T-cell (primary cell): ENCODE results near the gene GPT2. TPM values are rescaled to one million over a fixed set of nuclear protein-coding genes. Genes with fewer than 3 reads are reported as not detected.

Experiments used
- ATAC-seq, 4 experiments: fragments of 200-7000 bp in 3 of 4; fragments of 150-1000 bp in 1 of 4; cut with Tn5 transposase; replicated peaks in 1 of 4; 1 replicate in 3 of 4; 2 replicates in 1 of 4; pipeline ENCODE4 v1.10.0; 2021; ENCODE audit warnings: moderate library complexity in 3 of 4, mild to moderate bottlenecking in 2 of 4, moderate number of reproducible peaks in 1 of 4
- CTCF ChIA-PET, 2 donors: fragments of 300-600 bp; sonication (Branson Sonifier 250); formaldehyde crosslinking; loops; one replicate each; lab custom pipeline; 2022; ENCODE audit warnings: antibody characterized with exemption in 2 of 2; lab: Charles Lee
- POLR2A ChIA-PET, 2 donors: fragments of 300-600 bp; sonication (Branson Sonifier 250); formaldehyde crosslinking; loops; one replicate each; lab custom pipeline; 2022; ENCODE audit warnings: antibody characterized with exemption in 2 of 2; lab: Charles Lee
- DNase-seq, 35 experiments: peaks; one replicate each; pipeline versions ENCODE4 v3.0.0 to v3.0.0-alpha.2; 2013 to 2023
- H3K27ac ChIP-seq: one replicate; pipeline ENCODE4 v1.5.1; 2013; ENCODE audit warnings: low read length
- H3K27me3 ChIP-seq, 2 experiments: replicated peaks in 1 of 2; 1 replicate in 1 of 2; 2 replicates in 1 of 2; pipeline versions ENCODE4 v1.6.1 to v1.7.0; 2013; ENCODE audit warnings: low read length in 1 of 2, mixed read lengths in 1 of 2; ENCODE audit not compliant: control insufficient read depth in 2 of 2, insufficient read depth in 2 of 2; ENCODE audit errors: extremely low read depth in 1 of 2
- H3K36me3 ChIP-seq, 2 donors: 1 replicate in 1 of 2; 2 replicates in 1 of 2; pipeline versions ENCODE4 v1.6.1 to v1.7.0; 2013; ENCODE audit warnings: low read length in 1 of 2; ENCODE audit not compliant: control insufficient read depth in 2 of 2, insufficient read depth in 1 of 2; ENCODE audit errors: extremely low read depth in 1 of 2
- H3K4me1 ChIP-seq, 2 experiments: 1 replicate in 1 of 2; 2 replicates in 1 of 2; pipeline versions ENCODE4 v1.6.1 to v1.7.0; 2013; ENCODE audit warnings: low read length in 2 of 2, mixed read lengths in 1 of 2; ENCODE audit not compliant: insufficient read depth in 2 of 2, control insufficient read depth in 1 of 2; ENCODE audit errors: extremely low read depth in 1 of 2
- H3K4me3 ChIP-seq, 2 donors: 1 replicate in 1 of 2; 2 replicates in 1 of 2; pipeline versions ENCODE4 v1.5.1 to v1.7.0; 2013; ENCODE audit warnings: mild to moderate bottlenecking in 2 of 2, low read length in 1 of 2, moderate library complexity in 1 of 2; ENCODE audit not compliant: control insufficient read depth in 1 of 2; ENCODE audit errors: extremely low read depth in 1 of 2
- H3K9me3 ChIP-seq: 2 replicates; pipeline ENCODE4 v1.7.0; 2013
- H3K27ac Mint-ChIP-seq, 2 donors: one replicate each; pipeline ENCODE4 v1.8.0; 2020 to 2021; ENCODE audit warnings: mild to moderate bottlenecking in 2 of 2, mixed read lengths in 2 of 2
- H3K27me3 Mint-ChIP-seq, 2 donors: one replicate each; pipeline ENCODE4 v1.8.0; 2021 to 2022; ENCODE audit warnings: mixed read lengths in 2 of 2
- H3K36me3 Mint-ChIP-seq: one replicate; pipeline ENCODE4 v1.8.0; 2021; ENCODE audit warnings: mixed read lengths
- H3K4me1 Mint-ChIP-seq, 3 donors: one replicate each; pipeline ENCODE4 v1.8.0; 2020 to 2022; ENCODE audit warnings: mixed read lengths in 3 of 3, mild to moderate bottlenecking in 1 of 3
- H3K4me3 Mint-ChIP-seq, 3 donors: one replicate each; pipeline ENCODE4 v1.8.0; 2020 to 2022; ENCODE audit warnings: mild to moderate bottlenecking in 3 of 3, mixed read lengths in 3 of 3, moderate library complexity in 3 of 3
- H3K9me3 Mint-ChIP-seq, 3 donors: one replicate each; pipeline ENCODE4 v1.8.0; 2020 to 2022; ENCODE audit warnings: mixed read lengths in 3 of 3
- WGBS: methylation state at CpG from one replicate; pipeline ENCODE4 v1.1.5; 2013; ENCODE audit warnings: missing lambda C conversion rate; ENCODE audit not compliant: insufficient coverage; 5-methylcytosine and 5-hydroxymethylcytosine counted together
- total RNA-seq, 35 experiments: library from RNA in 6 of 35; stranded (reverse) in 6 of 35; fragments of 120-200 nt in 1 of 35; gene quantifications; one replicate each; pipeline versions ENCODE4 v1.2.1 to v1.2.4 and lab custom pipeline; 2013 to 2026

The GPT2 gene
- total RNA-seq, 5 donors from 2014 or later (not counting 1 experiment from before 2014, with no cell fraction given): 0.40 to 4.7 (median 2.1) TPM

DNA sequence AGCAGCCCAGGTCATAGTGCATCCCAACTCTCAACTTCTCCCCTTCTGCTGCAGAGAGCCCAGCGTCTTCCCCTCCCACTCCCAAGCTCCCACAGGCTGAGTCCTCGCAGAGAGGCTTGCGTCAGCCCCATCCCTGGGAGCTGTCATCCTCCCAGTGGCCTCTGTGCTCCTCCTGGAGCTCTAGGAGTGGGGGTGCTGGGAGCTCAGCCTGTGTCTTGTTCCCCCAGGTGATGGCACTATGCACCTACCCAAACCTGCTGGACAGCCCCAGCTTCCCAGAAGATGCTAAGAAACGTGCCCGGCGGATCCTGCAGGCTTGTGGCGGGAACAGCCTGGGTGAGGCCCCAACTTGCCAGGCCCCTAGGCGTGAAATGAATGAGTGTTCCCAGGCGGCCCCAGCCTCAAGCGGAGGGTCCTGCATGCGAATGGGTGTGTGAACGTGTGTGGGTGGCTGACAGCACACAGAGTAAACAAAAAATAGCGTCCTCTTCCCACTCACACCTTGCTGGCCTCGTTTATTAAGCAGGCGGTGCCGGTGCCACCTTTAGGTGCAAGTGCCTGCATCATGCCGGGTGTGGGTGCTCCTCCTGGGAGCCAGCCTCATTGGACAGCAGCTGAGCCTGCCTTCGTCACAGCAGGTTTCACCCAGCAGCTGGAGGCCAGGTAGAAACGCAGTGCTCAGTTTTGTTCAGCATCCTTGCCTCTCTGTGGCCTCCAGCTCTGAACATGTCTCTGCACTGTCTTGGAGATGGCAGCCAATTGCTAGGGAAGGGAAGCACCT, 16.5 kb downstream of the GPT2 start:
- POLR2A ChIA-PET: no interaction called here
- Mint-ChIP-seq H3K27ac (no peak overlapping the region), H3K36me3 (no peaks in the 10 kb centered on the region), H3K4me3 (no peak overlapping the region), H3K4me1 (no peaks in the 10 kb centered on the region), H3K9me3 (no peaks in the 10 kb centered on the region), H3K27me3 (no peaks in the 10 kb centered on the region)
- Histone ChIP-seq H3K4me1 (no peaks in the 10 kb centered on the region), H3K4me3 (no peak overlapping the region), H3K36me3 (no peaks in the 10 kb centered on the region), H3K9me3 (no peaks in the 10 kb centered on the region), H3K27ac (no peak overlapping the region), H3K27me3 (peaks cover 0 to 14% of the 10 kb centered on the region in 2 experiments)
- CTCF ChIA-PET: no interaction called here
- ATAC-seq (no peak), DNase-seq (no peak)
- 86% methylated on average over 10 of the region's 19 CpGs for WGBS

DNA sequence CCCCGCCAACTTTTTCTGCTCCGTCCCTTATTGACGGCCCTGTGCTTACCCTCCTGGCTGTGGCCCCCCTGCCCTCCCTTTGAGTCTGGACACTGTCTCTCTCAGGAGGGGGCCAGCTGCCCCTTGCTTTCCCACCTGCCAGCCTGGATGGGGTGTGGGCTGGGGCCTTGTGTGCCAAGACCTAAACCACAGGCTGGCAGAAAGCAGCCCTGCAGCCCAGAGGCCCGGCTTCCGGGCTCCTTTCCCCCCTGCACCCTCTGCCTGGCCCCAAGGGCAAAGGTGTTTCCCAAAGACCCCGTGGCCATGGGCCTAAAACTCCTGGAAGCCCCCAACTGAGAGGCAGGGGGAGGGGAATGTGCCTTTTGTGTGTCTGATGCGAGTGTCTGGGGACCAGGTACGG, 17.5 kb downstream of the GPT2 start:
- ATAC-seq (no peak), DNase-seq (no peak)
- Histone ChIP-seq H3K27ac (no peak overlapping the region), H3K36me3 (no peaks in the 10 kb centered on the region), H3K9me3 (no peaks in the 10 kb centered on the region), H3K4me3 (no peak overlapping the region), H3K27me3 (peaks cover 0 to 11% of the 10 kb centered on the region in 2 experiments), H3K4me1 (no peaks in the 10 kb centered on the region)
- H3K27ac Mint-ChIP-seq: no peak overlapping the region
- CTCF ChIA-PET: no interaction called here
- H3K36me3 Mint-ChIP-seq: no peaks in the 10 kb centered on the region
- H3K27me3 Mint-ChIP-seq: no peaks in the 10 kb centered on the region
- no peak overlapping the region for H3K4me3 Mint-ChIP-seq
- 82% methylated on average over 6 of the region's 8 CpGs for WGBS
- POLR2A ChIA-PET: no interaction called here
- no peaks in the 10 kb centered on the region for H3K4me1 Mint-ChIP-seq
- no peaks in the 10 kb centered on the region for H3K9me3 Mint-ChIP-seq

DNA sequence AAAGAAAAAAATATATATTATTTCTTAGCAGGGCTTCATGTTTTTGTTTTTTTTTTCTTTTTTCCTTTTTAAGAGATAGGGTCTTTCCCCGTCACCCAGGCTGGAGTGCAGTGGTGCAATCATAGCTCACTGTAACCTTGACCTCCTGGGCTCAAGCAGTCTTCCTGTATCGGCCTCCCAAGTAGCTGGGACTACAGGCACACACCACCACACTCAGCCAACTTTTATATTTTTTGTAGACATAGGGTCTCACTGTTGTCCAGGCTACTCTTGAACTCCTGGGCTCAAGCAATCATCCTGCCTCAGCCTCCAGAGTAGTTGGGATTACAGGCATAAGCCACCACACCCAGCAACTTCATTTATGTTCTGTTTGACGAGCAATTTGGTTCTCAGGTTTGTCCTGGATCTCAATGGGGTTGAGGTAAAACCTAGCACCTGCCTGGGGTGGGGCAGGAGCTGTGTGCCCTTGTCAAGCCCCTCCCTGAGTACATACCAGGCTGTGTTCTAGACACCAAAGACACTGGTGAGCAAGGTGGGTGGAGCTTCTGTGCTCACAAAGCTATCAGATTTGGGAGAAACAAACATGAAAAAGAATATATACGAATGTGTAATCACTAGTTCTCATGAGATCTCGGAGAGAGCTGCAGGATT, 19.2 kb downstream of the GPT2 start:
- H3K4me3 Mint-ChIP-seq: no peak overlapping the region
- 79% methylated on average over 3 of the region's 5 CpGs for WGBS
- Histone ChIP-seq H3K36me3 (no peaks in the 10 kb centered on the region), H3K27ac (no peak overlapping the region), H3K4me1 (no peaks in the 10 kb centered on the region), H3K4me3 (no peak overlapping the region), H3K27me3 (peaks cover 0 to 5% of the 10 kb centered on the region in 2 experiments), H3K9me3 (no peaks in the 10 kb centered on the region)
- no peak overlapping the region for H3K27ac Mint-ChIP-seq
- no peaks in the 10 kb centered on the region for H3K27me3 Mint-ChIP-seq
- H3K9me3 Mint-ChIP-seq: no peaks in the 10 kb centered on the region
- ChIA-PET POLR2A (no interaction called here), CTCF (interaction anchor here (0.6 to 0.7 kb wide), 2 partner anchors 10 to 351 kb away, joined by 3 to 4 read pairs; no protein-coding TSS in a partner anchor)
- DNase-seq: no peak
- no peaks in the 10 kb centered on the region for H3K4me1 Mint-ChIP-seq
- no peak for ATAC-seq
- H3K36me3 Mint-ChIP-seq: no peaks in the 10 kb centered on the region

DNA sequence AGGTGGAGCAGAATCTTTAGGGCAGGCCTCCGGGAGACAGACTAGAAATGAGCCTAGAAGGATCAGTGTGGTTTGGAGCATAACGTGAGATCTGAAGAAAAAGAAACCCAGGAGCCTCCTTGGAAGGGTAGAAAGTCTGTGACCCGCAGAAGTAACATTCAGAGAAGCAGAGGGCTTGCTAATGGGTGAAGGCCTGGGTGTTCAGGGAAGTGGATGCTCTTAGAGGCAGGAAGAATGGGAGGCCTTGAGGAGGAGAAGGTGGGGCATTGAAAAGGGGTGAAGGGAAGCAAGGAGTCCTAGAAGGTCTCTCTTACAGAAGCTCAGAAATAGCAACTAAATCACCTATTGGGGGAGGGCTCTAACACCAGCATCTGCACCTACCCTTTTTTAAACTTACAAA, 20.3 kb downstream of the GPT2 start:
- Mint-ChIP-seq H3K9me3 (no peaks in the 10 kb centered on the region), H3K27me3 (no peaks in the 10 kb centered on the region), H3K36me3 (no peaks in the 10 kb centered on the region), H3K27ac (no peak overlapping the region), H3K4me1 (peaks cover 0 to 4% (median 2%) of the 10 kb centered on the region in 3 donors), H3K4me3 (no peak overlapping the region)
- H3K4me1 ChIP-seq: no peaks in the 10 kb centered on the region
- H3K36me3 ChIP-seq: no peaks in the 10 kb centered on the region
- ChIA-PET POLR2A (interaction anchor here in 1 of 2 donors (0.8 kb wide), 1 partner anchor 614 kb away, joined by 3 read pairs; no protein-coding TSS in a partner anchor), CTCF (interaction anchor here in 1 of 2 donors (0.7 to 6.2 kb wide), 3 partner anchors 51 to 1510 kb away, joined by 4 to 76 read pairs (median 4); no protein-coding TSS in a partner anchor)
- H3K27me3 ChIP-seq: peaks cover 0 to 5% of the 10 kb centered on the region in 2 experiments
- DNase-seq (no peak), ATAC-seq (no peak)
- no peak overlapping the region for H3K4me3 ChIP-seq
- H3K9me3 ChIP-seq: no peaks in the 10 kb centered on the region
- WGBS: 87% methylated on average over 3 of the region's 3 CpGs
- H3K27ac ChIP-seq: no peak overlapping the region

DNA sequence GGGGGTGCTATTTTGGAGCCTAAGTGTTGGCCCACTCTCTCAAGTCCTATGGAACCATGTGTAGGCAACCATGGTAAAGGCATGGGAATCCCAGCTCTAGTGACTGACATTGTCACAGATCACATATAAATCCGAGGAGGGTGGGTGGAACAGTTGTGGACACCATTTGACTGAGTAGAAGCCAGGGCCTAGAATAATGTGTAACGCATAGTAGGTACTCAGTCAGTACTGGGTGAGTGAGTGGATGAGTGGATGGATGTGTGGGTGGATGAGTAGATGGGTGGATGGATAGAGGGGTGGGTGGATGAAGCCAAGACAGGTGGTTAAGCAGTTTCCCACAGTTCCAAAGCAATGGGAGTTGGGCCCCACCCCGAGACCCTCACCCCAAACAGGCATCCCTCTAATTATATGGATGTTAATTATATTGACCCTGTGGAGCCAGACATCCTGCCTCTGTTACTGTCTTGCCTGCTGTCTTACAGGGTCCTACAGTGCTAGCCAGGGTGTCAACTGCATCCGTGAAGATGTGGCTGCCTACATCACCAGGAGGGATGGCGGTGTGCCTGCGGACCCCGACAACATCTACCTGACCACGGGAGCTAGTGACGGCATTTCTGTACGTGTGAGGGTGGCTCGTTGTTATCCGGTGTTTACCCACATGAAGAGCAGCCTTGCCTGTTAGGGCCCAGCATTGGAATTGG, 22.3 kb downstream of the GPT2 start:
- peaks cover 0 to 6% (median 2%) of the 10 kb centered on the region in 3 donors for H3K4me1 Mint-ChIP-seq
- Histone ChIP-seq H3K36me3 (no peaks in the 10 kb centered on the region), H3K4me1 (no peaks in the 10 kb centered on the region), H3K9me3 (no peaks in the 10 kb centered on the region), H3K4me3 (no peak overlapping the region), H3K27ac (no peak overlapping the region), H3K27me3 (peaks cover 0 to 2% of the 10 kb centered on the region in 2 experiments)
- ATAC-seq (no peak), DNase-seq (no peak)
- 92% methylated on average over 11 of the region's 12 CpGs for WGBS
- no peaks in the 10 kb centered on the region for H3K36me3 Mint-ChIP-seq
- no peak overlapping the region for H3K4me3 Mint-ChIP-seq
- H3K9me3 Mint-ChIP-seq: no peaks in the 10 kb centered on the region
- ChIA-PET POLR2A (no interaction called here), CTCF (interaction anchor here (0.6 to 6.2 kb wide), 4 partner anchors 15 to 233 kb away, joined by 5 to 76 read pairs (median 6); no protein-coding TSS in a partner anchor)
- H3K27me3 Mint-ChIP-seq: no peaks in the 10 kb centered on the region
- no peak overlapping the region for H3K27ac Mint-ChIP-seq
